Ascending aorta (tissue), 2 donors: ENCODE measurements around the gene WDR77. TPM values are rescaled to one million over a fixed set of nuclear protein-coding genes. Genes with fewer than 3 reads are reported as not detected.

ENCODE experiments used
- DNase-seq, 2 donors: peaks; one replicate each; pipeline ENCODE4 v3.0.0-alpha.2; 2019; ENCODE audit warnings: low spot score in 2 of 2
- H3K27ac ChIP-seq, 2 donors: fragments of 200-600 bp; sonication (generic); one replicate each; pipeline ENCODE4 v1.5.1; 2016 to 2017; ENCODE audit warnings: mild to moderate bottlenecking in 1 of 2
- H3K27me3 ChIP-seq: fragments of 200-600 bp; sonication (generic); one replicate; pipeline ENCODE4 v1.5.1; 2017
- H3K36me3 ChIP-seq, 2 donors: fragments of 200-600 bp; sonication (generic); one replicate each; pipeline ENCODE4 v1.5.1; 2016
- H3K4me1 ChIP-seq, 2 donors: fragments of 200-600 bp; sonication (generic); one replicate each; pipeline ENCODE4 v1.5.1; 2016 to 2017; ENCODE audit warnings: mild to moderate bottlenecking in 1 of 2
- H3K4me3 ChIP-seq, 2 donors: fragments of 200-600 bp; sonication (generic); one replicate each; pipeline ENCODE4 v1.5.1; 2016 to 2017; ENCODE audit warnings: mild to moderate bottlenecking in 1 of 2
- H3K9me3 ChIP-seq, 2 donors: fragments of 200-600 bp; sonication (generic); one replicate each; pipeline ENCODE4 v1.5.1; 2016
- CTCF ChIP-seq, 3 experiments: fragments of 200-600 bp in 2 of 3; fragments of 450-650 bp in 1 of 3; sonication (generic) in 2 of 3; IDR thresholded peaks; one replicate each; pipeline ENCODE4 v1.5.1; 2016 to 2019; ENCODE audit warnings: antibody characterized with exemption in 3 of 3, mild to moderate bottlenecking in 1 of 3, moderate library complexity in 1 of 3
- intact Hi-C: fragments of 100-400 bp; cut with DNase I; formaldehyde crosslinking; loops from one replicate; pipeline ENCODE4 v1.15.1; 2023
- total RNA-seq: library from RNA; depleted of rRNA; stranded (reverse); fragments of >200 nt; gene quantifications from one replicate; pipeline ENCODE4 v1.1.0, GENCODE V29; 2016

The WDR77 gene
- total RNA-seq, 1 donor from 2014 or later: 31.2 TPM

GRCh38 chr1:111483876-111484275 is 34.8 kb upstream of the WDR77 start:
- no peaks in the 10 kb centered on the region for H3K9me3 ChIP-seq
- DNase-seq: no peak
- no peak overlapping the region for H3K27ac ChIP-seq
- no peaks in the 10 kb centered on the region for H3K36me3 ChIP-seq
- no peak for TF ChIP-seq CTCF (IDR thresholded peaks at IDR 0.05)
- no peaks in the 10 kb centered on the region for H3K27me3 ChIP-seq
- no peak overlapping the region for H3K4me3 ChIP-seq
- intact Hi-C loops: loop anchor here (5.0 kb wide), 1 partner anchor 228 kb away; no protein-coding TSS in a partner anchor
- peaks cover 0 to 7% of the 10 kb centered on the region in 2 donors for H3K4me1 ChIP-seq

- no peak for TF ChIP-seq CTCF (IDR thresholded peaks at IDR 0.05)
- intact Hi-C loops: loop anchor here (5.0 kb wide), 1 partner anchor 229 kb away; no protein-coding TSS in a partner anchor
These were observed 34.1 kb upstream of the WDR77 start for GRCh38 chr1:111483166-111483565.

GRCh38 chr1:111481387-111482221 is 32.5 kb upstream of the WDR77 start:
- intact Hi-C loops: loop anchor here (1.0 to 5.0 kb wide), 4 partner anchors 175 to 288 kb away; partner anchors contain the start of gene DDX20
- Histone ChIP-seq H3K27me3 (no peaks in the 10 kb centered on the region), H3K4me1 (peaks cover 0 to 7% of the 10 kb centered on the region in 2 donors), H3K27ac (no peak overlapping the region), H3K36me3 (peaks cover 0 to 6% of the 10 kb centered on the region in 2 donors), H3K9me3 (no peaks in the 10 kb centered on the region), H3K4me3 (no peak overlapping the region)
- TF ChIP-seq CTCF (IDR thresholded peaks at IDR 0.05): peak; percentile 69 to 78 (median 75)
- DNase-seq: peak in 1 of 2 donors; percentile 88

More at GRCh38 chr1:111483166-111483565, 34.1 kb upstream of the WDR77 start:
- Histone ChIP-seq H3K9me3 (no peaks in the 10 kb centered on the region), H3K27me3 (no peaks in the 10 kb centered on the region), H3K4me3 (no peak overlapping the region), H3K27ac (no peak overlapping the region), H3K36me3 (no peaks in the 10 kb centered on the region), H3K4me1 (peaks cover 0 to 7% of the 10 kb centered on the region in 2 donors)
- no peak for DNase-seq

GRCh38 chr1:111480674-111481073 is 31.6 kb upstream of the WDR77 start:
- H3K36me3 ChIP-seq: peaks cover 0 to 6% of the 10 kb centered on the region in 2 donors
- no peak for DNase-seq
- no peak for TF ChIP-seq CTCF (IDR thresholded peaks at IDR 0.05)
- H3K27me3 ChIP-seq: no peaks in the 10 kb centered on the region
- H3K4me1 ChIP-seq: peaks cover 0 to 7% of the 10 kb centered on the region in 2 donors
- no peak overlapping the region for H3K4me3 ChIP-seq
- H3K9me3 ChIP-seq: no peaks in the 10 kb centered on the region
- H3K27ac ChIP-seq: no peak overlapping the region
- intact Hi-C loops: loop anchor here (1.0 to 5.0 kb wide), 3 partner anchors 176 to 275 kb away; partner anchors contain the start of gene DDX20

GRCh38 chr1:111476761-111477309 is 27.8 kb upstream of the WDR77 start:
- Histone ChIP-seq H3K27ac (peak overlapping the region in 1 of 2 donors; percentile 14), H3K27me3 (no peaks in the 10 kb centered on the region), H3K9me3 (no peaks in the 10 kb centered on the region), H3K36me3 (peaks cover 0 to 6% of the 10 kb centered on the region in 2 donors), H3K4me3 (no peak overlapping the region), H3K4me1 (peaks cover 0 to 10% of the 10 kb centered on the region in 2 donors)
- intact Hi-C loops: no loop called here
- no peak for TF ChIP-seq CTCF (IDR thresholded peaks at IDR 0.05)
- DNase-seq: no peak
